Measurements from ENCODE around the gene PDE4D.

- TF ChIP-seq CTCF (conservative IDR thresholded peaks at IDR 0.05; ENCODE audit: low read depth, low read length) (no peak), POLR2A (IDR thresholded peaks at IDR 0.05; ENCODE audit: low read depth, low read length) (no peak), USF2 (IDR thresholded peaks at IDR 0.05; ENCODE audit: low read depth, low read length) (no peak), ELK1 (IDR thresholded peaks at IDR 0.05; ENCODE audit: borderline replicate concordance, low read depth, low read length) (no peak), CEBPB (IDR thresholded peaks at IDR 0.05; ENCODE audit: low read depth, low read length) (no peak), FOS (IDR thresholded peaks at IDR 0.05; ENCODE audit: low read depth, low read length) (no peak), RAD21 (IDR thresholded peaks at IDR 0.05; ENCODE audit: low read length) (no peak), CHD1 (IDR thresholded peaks at IDR 0.05; ENCODE audit: low read depth, low read length) (no peak), MXI1 (IDR thresholded peaks at IDR 0.05; ENCODE audit: borderline replicate concordance, low read depth, low read length) (no peak), RFX5 (IDR thresholded peaks at IDR 0.05; ENCODE audit: low read depth, low read length) (no peak), BHLHE40 (IDR thresholded peaks at IDR 0.05; ENCODE audit: low read depth, low read length) (no peak)
These were observed 803.8 kb downstream of the PDE4D start for GRCh38 chr5:59089767-59090166.

Data from IMR-90 (cell line).